Hippocampal formation (tissue), 2 donors: ENCODE results near the gene ITGAE.

Source experiments
- DNase-seq, 2 donors: peaks; one replicate each; lab custom pipeline; 2025; lab: John Stamatoyannopoulos, UW

The ITGAE gene

GRCh38 chr17:3668279-3669084 lies 132.5 kb downstream of the ITGAE start, which contains the start of the genes EMC6 and TAX1BP3:
TSS of gene EMC6 (plus strand) at chr17:3668812. CDS start at chr17:3669147, 335 bp downstream.
TSS of gene TAX1BP3 (minus strand) at chr17:3668578. CDS start at chr17:3668526, 52 bp downstream.
- peak; percentile 94 to 98 for DNase-seq

GRCh38 chr17:3667366-3668278 lies 133.4 kb downstream of the ITGAE start:
- peak in 1 of 2 donors; percentile 46 for DNase-seq

GRCh38 chr17:3666516-3666915 lies 134.5 kb downstream of the ITGAE start:
- no peak for DNase-seq

- peak; percentile 18 to 25 for DNase-seq
Observed at GRCh38 chr17:3665834-3666233, 135.2 kb downstream of the ITGAE start.
